H1 (cell line): ENCODE data around the gene ARHGAP25. TPM values are rescaled to one million over a fixed set of nuclear protein-coding genes. Genes with fewer than 3 reads are reported as not detected.

Experiments used
- HDAC6 ChIP-seq: IDR thresholded peaks from one replicate; pipeline ENCODE4 v1.7.1; 2012; ENCODE audit warnings: low read depth, mild to moderate bottlenecking, inconsistent platforms, low read length, moderate library complexity
- POU5F1 ChIP-seq: IDR thresholded peaks from 2 replicates; pipeline ENCODE4 v1.6.1; 2011; ENCODE audit warnings: low read depth, mild to moderate bottlenecking, low read length, moderate library complexity
- TAF7 ChIP-seq: optimal IDR thresholded peaks from 2 replicates; pipeline ENCODE3; 2011; ENCODE audit warnings: low read depth, mild to moderate bottlenecking, inconsistent platforms, low read length, moderate library complexity, borderline replicate concordance
- polyA plus RNA-seq, 7 experiments: library from polyadenylated mRNA; depleted of rRNA in 3 of 7; stranded (reverse) in 5 of 7; unstranded in 2 of 7; fragments of >200 nt in 5 of 7; fragments of 200-250 nt in 2 of 7; gene quantifications; 1 replicate in 5 of 7; 2 replicates in 1 of 7; 4 replicates in 1 of 7; pipeline versions ENCODE4 v1.2.1 to v1.2.3, GENCODE V29; 2011 to 2013; ENCODE audit warnings: missing spikeins in 2 of 7, mixed read lengths in 2 of 7
- total RNA-seq: library from RNA; stranded (reverse); fragmentation: NEBNext Ultra II Directional; extraction: Animal tissue kit (Norgen Biotek cat#: 25700); gene quantifications from 2 replicates; pipeline ENCODE4 v1.2.1, GENCODE V29; 2021

Gene ARHGAP25
- total and polyA plus RNA-seq, 2 of the 8 experiments (the other 6 are each of a cell fraction or from before 2014, with no cell fraction given), result 1.00 to 1.2 TPM

GRCh38 chr2:68734688-68735525 lies at the start of gene ARHGAP25 (continued):
- no peak for TF ChIP-seq TAF7
- no peak for TF ChIP-seq POU5F1
- no peak for TF ChIP-seq HDAC6
